ENCODE data around the gene TM9SF2. TPM values are rescaled to one million over a fixed set of nuclear protein-coding genes. Genes with fewer than 3 reads are reported as not detected.

The TM9SF2 gene
- total and polyA plus RNA-seq, 9 of the 15 experiments (the other 6 are each of a cell fraction or from before 2014, with no cell fraction given) = 23.3 to 83.2 (median 55.1) TPM

DNA sequence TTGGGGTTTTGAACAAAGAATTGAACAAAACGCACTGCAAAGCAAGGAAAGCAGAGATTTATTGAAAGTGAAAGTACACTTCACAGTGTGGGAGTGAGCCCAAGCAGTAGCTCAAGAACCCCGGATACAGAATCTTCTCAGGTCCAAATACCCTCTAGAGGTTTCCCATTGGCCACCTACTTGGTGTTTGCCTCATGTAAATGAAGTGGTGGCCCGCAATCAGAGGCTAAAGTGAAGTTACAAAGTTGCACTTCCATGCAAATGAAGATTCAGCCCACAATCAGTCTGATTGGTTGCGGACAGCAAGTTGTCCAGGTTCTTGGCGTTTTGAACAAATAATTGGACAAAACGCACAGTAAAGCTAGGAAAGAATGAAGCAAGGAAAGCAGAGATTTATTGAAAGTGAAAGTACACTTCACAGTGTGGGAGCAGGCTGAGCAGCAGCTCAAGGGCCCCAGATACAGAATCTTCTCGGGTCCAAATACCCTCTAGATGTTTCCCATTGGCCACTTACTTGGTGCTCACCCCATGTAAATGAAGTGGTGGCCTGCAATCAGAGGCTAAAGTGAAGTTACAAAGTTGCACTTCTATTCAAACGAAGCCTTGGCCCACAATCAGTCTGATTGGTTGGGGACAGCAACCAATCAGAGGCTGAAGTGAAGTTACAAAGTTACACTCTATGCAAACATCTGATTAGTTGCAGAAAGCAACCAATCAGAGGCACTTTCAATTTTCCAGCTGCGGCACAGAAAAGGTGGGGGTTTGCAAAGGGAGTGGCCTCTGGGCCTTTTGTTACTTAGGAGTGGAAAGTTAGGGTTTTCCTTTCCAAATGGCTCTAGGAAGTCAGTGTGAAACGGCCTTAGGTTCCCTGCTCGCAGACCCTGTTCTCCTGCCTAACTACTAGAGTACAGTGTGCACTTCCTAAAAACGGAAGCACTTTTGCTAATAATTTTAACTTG, 4.8 kb upstream of the TM9SF2 start (continued):
- TF ChIP-seq, protein P1, sequence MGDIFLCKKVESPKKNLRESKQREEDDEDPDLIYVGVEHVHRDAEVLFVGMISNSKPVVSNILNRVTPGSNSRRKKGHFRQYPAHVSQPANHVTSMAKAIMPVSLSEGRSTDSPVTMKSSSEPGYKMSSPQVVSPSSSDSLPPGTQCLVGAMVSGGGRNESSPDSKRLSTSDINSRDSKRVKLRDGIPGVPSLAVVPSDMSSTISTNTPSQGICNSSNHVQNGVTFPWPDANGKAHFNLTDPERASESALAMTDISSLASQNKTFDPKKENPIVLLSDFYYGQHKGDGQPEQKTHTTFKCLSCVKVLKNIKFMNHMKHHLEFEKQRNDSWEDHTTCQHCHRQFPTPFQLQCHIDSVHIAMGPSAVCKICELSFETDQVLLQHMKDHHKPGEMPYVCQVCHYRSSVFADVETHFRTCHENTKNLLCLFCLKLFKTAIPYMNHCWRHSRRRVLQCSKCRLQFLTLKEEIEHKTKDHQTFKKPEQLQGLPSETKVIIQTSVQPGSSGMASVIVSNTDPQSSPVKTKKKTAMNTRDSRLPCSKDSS (IDR thresholded peaks at IDR 0.05; ENCODE audit: low read depth, partially characterized antibody) = no peak
- TF ChIP-seq, protein P2, sequence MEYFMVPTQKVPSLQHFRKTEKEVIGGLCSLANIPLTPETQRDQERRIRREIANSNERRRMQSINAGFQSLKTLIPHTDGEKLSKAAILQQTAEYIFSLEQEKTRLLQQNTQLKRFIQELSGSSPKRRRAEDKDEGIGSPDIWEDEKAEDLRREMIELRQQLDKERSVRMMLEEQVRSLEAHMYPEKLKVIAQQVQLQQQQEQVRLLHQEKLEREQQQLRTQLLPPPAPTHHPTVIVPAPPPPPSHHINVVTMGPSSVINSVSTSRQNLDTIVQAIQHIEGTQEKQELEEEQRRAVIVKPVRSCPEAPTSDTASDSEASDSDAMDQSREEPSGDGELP (CRISPR knock-in tag; IDR thresholded peaks at IDR 0.05; ENCODE audit: borderline replicate concordance) = 0 out of 2 replicates have a peak, but pooled peaks have one; percentile 2
- TF ChIP-seq KLF10 (CRISPR knock-in tag; IDR thresholded peaks at IDR 0.05) (no peak), JUN (IDR thresholded peaks at IDR 0.05; ENCODE audit: borderline replicate concordance, low read depth, low read length) (no peak), JUN (CRISPR knock-in tag; IDR thresholded peaks at IDR 0.05; ENCODE audit: borderline replicate concordance) (no peak), MEF2D (tag; conservative IDR thresholded peaks at IDR 0.05; ENCODE audit: low read depth) (no peak), KLF13 (tag; IDR thresholded peaks at IDR 0.05; ENCODE audit: borderline replicate concordance, low read depth) (no peak), ZNF174 (CRISPR knock-in tag; IDR thresholded peaks at IDR 0.05) (no peak), HOXB6 (CRISPR knock-in tag; IDR thresholded peaks at IDR 0.05; ENCODE audit: borderline replicate concordance) (no peak), MAZ (CRISPR knock-in tag; conservative IDR thresholded peaks at IDR 0.05 in 1 of 2, IDR thresholded peaks at IDR 0.05 in 1 of 2) (peak; percentile 18 to 88; a peak in 2 of 4 replicates), ZNF41 (CRISPR knock-in tag; conservative IDR thresholded peaks at IDR 0.05) (no peak), RFX1 (IDR thresholded peaks at IDR 0.05) (no peak)
- TF ChIP-seq, protein P3, sequence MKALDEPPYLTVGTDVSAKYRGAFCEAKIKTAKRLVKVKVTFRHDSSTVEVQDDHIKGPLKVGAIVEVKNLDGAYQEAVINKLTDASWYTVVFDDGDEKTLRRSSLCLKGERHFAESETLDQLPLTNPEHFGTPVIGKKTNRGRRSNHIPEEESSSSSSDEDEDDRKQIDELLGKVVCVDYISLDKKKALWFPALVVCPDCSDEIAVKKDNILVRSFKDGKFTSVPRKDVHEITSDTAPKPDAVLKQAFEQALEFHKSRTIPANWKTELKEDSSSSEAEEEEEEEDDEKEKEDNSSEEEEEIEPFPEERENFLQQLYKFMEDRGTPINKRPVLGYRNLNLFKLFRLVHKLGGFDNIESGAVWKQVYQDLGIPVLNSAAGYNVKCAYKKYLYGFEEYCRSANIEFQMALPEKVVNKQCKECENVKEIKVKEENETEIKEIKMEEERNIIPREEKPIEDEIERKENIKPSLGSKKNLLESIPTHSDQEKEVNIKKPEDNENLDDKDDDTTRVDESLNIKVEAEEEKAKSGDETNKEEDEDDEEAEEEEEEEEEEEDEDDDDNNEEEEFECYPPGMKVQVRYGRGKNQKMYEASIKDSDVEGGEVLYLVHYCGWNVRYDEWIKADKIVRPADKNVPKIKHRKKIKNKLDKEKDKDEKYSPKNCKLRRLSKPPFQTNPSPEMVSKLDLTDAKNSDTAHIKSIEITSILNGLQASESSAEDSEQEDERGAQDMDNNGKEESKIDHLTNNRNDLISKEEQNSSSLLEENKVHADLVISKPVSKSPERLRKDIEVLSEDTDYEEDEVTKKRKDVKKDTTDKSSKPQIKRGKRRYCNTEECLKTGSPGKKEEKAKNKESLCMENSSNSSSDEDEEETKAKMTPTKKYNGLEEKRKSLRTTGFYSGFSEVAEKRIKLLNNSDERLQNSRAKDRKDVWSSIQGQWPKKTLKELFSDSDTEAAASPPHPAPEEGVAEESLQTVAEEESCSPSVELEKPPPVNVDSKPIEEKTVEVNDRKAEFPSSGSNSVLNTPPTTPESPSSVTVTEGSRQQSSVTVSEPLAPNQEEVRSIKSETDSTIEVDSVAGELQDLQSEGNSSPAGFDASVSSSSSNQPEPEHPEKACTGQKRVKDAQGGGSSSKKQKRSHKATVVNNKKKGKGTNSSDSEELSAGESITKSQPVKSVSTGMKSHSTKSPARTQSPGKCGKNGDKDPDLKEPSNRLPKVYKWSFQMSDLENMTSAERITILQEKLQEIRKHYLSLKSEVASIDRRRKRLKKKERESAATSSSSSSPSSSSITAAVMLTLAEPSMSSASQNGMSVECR (CRISPR knock-in tag; IDR thresholded peaks at IDR 0.05) = no peak
- TF ChIP-seq, protein P4, sequence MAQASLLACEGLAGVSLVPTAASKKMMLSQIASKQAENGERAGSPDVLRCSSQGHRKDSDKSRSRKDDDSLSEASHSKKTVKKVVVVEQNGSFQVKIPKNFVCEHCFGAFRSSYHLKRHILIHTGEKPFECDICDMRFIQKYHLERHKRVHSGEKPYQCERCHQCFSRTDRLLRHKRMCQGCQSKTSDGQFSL (CRISPR knock-in tag; IDR thresholded peaks at IDR 0.05) = no peak
- TF ChIP-seq, protein P4 (tag; IDR thresholded peaks at IDR 0.05) = no peak
- TF ChIP-seq, protein P5, sequence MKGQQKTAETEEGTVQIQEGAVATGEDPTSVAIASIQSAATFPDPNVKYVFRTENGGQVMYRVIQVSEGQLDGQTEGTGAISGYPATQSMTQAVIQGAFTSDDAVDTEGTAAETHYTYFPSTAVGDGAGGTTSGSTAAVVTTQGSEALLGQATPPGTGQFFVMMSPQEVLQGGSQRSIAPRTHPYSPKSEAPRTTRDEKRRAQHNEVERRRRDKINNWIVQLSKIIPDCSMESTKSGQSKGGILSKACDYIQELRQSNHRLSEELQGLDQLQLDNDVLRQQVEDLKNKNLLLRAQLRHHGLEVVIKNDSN (CRISPR knock-in tag; IDR thresholded peaks at IDR 0.05) = no peak
